ENCODE data around the gene EDAR.

EDAR gene

DNA sequence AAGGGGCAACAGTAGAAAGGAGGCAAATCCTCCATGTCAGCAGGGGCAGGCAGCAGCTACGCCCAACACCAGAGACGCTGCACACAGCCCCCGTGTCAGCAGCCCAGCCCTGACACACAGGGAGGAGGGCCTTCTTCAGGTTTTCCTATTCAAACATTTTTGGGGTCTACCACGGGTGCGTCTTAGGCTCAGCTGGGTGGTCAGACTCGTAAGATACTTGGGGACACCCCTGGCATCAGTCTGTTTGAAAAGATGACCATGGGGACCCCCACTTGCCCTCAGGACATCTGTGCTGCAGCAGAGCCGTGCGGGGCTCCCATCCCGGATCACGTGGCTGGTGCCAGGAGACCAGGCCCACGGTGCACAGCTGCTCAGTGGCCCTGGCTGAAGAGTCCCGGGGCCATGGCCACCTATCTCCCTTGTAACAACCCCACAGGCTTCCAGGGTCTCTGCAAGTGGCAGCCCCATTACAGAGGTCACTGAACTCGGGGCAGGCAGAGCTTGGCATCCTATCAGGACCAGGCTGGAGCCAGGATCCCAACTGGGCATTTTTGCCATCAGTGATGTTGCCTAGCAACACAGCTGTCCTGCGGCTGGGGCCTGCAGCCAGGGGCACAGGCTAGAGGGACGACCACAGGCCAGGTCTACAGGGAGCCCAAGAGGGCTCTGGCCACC, 82.5 kb downstream of the EDAR start:
- DNase-seq, result no peak

DNA sequence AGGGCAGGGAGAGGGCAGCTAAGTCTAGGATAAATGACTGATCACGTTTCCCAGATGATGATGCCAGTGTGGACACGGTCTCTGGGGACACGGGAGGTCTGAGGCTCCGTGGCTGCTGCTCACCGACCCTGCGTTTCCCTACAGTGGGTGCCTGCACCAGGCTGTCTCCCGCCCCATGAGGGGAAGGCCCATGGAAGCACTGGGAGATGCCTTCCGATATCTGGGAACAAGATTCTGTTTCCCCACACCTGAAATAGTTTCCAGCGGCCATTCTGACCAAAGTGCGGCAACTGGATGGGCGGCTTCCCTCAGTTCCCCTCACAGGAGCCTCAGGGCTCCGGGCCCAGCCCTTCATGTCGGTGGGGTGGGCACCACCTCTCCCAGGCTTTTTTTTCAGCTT, 83.1 kb downstream of the EDAR start:
- DNase-seq, result no peak

DNA sequence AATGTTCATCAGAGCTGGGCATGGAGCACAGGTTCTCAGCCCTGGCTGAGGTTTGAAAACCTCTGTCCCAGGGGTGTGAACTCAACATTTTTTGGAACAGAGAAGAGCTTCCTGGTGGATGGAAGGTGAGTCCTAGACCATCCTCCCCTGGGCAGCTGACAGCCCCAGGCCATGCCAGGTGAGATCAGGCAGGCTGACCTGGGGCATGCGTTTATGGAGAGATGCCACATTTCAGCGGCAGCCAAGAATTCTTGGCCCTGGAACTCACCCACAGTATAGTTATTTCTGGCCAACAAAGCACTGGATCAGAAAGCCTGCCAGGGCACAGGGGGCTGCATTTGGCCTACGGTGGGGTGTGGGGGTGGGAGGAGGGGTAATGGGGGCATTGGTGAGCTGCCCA, 83.8 kb downstream of the EDAR start:
- DNase-seq, result no peak

DNA sequence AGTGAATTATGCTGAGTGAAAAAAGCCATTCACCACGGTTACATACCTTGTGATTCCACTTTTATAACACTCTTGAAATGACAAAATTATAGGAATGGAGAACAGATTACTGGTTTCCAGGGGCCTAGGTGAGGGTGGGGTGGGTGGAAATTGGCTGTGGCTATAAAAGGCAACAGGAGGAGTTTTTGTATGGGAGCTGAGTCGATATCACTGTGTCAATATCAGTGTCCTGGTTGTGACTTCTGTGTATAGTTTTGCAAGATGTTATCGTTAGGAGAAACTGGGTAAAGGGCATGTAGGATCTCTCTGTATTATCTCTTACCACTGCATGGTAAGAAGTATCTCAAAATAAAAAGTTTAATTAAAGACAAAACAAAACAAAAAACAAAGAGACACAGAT, 84.3 kb downstream of the EDAR start:
- DNase-seq, result no peak

DNA sequence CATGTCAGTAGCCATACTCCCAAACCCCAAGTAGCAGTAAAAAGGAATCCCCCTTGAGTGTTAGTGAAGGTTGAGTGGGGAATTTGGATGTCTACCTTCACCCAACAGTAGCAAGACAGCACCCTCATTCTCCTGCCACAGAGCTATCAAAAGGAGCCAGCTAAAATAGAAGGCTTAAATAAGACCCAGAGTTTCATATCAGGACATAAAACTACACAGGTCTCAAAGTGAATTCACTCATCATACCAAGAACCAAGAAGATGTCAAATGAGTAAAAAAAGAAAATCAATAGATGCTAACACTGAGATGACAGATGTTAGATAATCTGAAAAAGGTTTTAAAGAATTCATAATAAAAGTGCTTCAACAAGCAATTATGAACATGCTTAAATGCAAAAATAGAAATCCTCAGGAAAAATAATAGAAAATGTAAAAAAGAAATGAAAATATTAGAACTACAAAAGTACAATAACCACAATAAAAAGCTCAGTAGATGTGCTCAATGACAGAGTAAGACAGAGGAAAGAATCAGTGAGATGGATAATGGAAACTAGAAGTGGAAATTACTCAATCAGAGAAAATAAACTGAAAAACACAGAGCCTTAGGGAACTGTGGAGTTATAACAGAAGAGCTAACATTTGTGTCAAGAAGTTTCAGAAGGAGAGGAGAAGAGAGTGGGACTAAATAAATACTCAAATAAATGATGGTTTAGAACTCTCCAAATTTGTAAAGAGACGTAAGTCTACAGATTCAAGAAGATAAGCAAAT, 90.5 kb downstream of the EDAR start:
- no peak for DNase-seq

DNA sequence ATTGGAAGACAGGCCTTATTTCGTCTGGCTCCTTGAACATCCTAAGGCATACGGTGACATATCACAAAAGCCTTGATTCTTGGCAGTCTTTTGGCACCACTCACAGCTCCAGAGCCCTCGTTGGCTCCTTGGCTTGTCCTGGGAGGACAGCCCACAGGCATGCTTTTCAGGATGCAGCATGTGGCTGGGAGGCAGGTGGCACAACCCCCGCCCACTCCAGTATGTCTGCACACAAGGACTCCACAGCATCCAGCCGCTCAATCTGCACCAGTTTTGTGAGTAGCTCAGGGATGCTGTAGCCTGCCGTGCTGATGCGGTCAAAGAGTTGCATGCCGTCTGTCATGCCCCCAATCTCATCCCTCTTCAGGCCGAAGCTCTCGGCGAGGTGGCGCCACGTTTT, 92.3 kb downstream of the EDAR start:
- DNase-seq, result no peak

DNA sequence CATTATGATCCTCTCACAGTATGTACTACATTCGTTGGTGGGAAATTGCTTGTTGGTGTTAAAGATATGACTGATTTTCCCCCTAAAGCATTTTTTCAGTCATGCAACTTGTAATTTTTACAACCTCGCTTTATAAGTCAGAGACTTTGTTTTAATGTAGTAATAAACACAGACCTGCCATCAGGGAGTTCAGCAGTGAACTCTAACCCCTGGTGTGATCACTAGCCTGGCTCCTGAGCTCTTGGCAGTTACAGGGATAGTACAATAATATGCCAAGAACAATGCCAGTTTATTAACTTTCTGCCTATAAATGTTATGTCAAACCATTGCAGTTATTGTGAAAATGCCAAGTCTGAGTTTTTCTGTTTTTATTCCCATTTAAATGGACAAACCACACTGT, 93.8 kb downstream of the EDAR start:
- DNase-seq, result no peak

DNA sequence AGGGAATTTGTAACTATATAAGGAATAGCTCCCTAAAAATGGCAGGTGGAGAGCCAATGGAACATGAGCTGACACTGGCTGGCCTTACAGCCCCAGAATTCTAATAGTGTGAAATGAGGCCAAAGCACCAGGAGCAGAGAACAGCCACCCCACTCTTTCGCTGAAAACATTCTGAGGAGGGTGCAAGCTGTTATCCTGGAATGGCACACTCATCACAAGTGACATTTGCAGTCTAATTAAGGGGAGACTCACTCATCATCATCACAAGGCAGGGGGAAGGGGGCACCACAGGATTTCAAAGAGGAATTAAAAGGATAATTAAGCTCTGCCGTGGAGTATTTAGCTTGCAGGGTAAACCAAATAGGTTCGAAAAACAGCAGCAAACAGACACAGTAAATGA, 94.3 kb downstream of the EDAR start:
- DNase-seq, result no peak

DNA sequence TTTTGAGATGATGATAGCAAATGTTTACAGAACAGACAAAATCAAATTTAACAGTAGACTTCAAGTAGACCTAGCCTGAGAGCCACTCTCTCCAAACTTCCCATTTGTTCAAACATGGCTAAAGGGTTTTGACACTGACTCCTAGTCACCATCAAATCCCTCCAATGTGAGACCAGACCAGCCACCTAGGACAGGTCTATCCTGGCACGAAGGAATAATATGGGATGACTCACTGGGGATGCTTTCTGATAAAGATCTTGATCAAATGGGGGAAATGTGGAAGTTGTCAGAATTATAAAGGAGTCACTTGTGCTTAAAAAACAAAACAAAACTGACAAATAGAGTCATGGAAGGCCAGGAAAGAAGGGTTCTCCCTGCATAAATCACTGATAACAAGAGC, 95.7 kb downstream of the EDAR start:
- no peak for DNase-seq

DNA sequence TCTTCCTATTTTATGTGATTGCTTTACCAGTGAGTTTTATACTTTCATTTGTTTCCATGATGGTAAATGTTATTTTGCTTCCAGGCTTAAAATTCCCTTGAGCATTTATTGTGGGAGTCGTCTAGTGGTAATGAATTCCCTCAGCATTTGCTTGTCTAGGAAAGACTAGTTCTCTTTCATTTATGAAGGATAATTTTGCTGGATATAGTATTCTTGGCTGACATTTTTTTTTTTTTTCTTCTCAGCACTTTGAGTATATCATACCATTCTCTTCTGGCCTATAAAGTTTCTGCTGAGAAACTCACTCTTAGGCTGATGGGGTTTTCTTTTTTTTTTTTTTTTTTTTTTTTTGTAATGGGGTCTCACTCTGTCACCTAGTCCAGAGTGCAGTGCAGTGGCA, 99.1 kb downstream of the EDAR start:
- no peak for DNase-seq

DNA sequence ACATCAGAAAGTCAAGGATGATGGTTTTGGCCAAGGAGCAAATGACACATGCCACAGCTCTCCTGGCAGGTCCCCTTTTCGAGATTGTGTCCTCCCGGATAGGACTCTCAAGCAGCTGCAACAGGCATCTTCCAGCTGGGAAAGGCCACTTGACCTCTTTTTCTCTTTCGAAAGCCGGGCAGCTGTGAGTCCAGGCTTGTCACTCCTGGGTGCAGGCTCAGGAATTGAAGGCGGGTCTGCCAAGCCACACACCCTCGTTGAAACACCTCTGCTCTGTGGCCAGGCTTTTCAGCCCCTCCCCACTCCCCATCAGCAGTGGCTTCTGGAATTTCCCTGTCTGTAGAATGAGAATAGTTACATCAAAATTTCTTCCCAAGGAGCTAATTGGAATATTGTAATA, 104.4 kb downstream of the EDAR start:
- no peak for DNase-seq

DNA sequence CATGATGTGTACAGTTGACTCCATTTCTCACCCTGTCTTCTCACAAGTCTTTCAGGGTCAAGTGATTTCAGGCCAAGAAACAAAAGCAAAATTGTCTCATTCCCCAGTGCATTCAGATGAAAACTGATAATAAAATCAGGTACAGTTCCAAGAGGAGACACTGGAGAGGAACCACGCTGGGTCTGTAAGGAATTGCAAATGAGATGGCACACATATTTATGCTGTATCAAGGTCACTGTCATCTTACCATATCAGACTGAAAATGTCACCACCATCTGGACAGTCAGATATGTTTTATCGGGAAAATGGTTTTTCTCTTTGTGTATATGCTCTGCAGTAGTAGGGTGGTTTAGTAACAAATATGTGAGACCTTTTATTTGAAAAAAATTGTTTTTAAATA, 110.7 kb downstream of the EDAR start:
- no peak for DNase-seq

DNA sequence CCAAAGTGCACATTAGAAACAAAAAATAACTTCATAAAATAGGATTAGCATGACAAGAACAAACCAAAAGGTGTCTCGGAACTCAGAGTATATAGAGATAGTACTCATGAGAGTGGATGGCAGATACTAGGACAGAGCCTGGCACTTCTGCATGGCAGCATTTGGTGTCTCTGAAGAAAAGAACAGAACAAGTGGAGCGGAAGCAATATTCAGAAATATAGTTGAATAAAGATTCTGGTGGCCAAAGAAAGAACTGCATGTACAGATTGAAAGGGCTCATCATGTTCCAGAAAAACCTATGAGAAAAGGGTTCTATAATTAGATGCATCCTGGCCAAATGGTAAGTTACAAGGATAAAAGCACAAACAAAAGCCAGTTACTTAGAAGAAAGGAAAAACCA, 111.5 kb downstream of the EDAR start:
- DNase-seq, result no peak

DNA sequence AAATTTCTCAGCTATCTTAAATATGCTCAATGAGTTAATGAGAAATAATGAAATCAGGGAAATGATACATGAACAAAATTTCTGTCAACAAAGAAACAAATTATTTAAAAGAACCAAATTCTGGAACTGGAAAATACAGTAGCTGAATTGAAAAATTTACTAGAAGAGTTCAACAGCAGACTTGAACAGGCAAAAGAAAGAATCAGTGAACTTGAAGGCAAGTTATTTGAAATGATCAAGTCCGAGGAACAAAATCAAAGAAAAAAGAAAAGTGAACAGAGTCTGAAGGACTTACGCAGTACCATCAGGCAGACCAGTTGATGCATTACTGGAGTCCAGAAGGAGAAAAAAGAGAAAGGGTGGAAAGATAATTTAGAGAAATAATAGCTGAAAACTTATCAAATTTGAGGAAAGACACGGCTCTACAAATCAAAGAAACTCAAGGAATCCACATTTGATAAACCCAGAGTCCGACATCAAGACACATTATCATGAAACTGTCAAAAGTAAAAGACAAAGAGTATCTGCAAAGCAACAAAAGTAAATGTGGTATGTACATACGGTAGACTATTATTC, 118.9 kb downstream of the EDAR start:
- no peak for DNase-seq

DNA sequence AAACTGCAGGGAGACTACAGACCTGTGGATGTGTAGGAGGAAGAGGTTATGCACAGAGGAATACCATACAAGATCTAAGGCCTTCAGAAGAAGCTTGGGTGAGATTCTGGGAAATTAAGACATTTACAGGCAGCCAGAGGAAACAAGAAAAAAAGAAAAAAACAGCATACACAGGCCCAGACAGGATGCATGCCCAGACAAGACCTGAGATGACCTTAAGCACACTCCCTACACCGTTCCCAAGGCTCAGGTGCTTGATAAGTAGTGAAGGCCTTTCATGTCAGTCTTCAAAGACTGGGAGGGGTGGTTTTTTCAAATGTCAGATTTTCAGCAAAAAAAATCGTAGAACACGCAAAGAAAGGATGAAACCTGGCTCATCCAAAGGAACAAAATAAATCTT, 119.5 kb downstream of the EDAR start:
- no peak for DNase-seq

DNA sequence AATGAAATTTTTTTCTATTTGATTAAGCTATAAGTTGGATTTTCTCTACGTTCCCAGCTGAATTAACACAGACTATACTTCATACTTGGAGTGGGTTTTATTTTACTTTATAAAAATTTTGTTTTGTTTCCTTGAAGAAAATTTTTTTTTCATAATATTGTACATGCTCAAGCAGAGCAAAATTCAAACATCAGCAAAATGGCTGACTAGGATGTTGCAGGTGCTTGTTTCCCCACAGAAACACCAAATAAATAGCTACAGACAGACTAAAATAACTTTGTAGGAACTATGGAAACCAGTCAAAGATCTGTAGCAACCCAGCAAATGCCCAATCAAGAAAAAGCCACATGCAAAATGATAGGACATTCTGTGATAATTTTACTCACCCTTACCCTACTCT, 120.1 kb downstream of the EDAR start:
- no peak for DNase-seq

DNA sequence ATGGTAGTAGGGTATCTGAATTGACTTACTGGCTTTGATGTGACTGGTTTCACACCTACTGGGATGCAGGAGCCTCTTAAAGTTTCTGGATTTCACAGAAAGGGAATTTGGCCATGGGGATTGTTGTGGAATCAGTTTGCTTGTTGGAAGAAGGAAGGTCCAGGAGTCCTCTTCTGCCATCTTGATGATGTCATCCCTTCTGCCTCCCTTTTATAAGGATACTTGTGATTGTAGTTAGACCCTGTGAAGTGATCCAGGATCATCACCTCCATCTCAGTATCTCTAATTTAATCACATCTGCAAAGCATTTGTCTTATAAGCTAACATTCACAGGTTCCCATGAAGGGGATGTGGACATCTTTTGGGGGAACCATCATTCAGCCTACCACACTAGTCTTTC, 123.0 kb downstream of the EDAR start:
- DNase-seq, result no peak

DNA sequence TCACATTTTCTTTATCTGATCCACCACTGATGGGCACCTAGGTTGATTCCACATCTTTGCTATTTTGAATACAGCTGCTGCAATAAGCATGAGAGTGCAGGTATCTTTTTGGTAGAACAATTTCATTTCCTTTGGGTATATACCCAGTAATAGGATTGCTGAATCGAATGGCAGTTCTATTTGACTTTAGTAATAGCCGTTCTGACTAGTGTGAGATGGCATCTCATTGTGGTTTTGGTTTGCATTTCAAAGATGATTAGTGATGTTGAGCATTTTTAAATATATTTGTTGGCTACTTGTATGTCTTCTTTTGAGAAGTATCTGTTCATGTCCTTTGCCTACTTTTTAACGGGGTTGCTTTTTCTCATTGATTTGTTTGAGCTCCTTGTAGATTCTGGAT, 130.1 kb downstream of the EDAR start:
- DNase-seq, result no peak

DNA sequence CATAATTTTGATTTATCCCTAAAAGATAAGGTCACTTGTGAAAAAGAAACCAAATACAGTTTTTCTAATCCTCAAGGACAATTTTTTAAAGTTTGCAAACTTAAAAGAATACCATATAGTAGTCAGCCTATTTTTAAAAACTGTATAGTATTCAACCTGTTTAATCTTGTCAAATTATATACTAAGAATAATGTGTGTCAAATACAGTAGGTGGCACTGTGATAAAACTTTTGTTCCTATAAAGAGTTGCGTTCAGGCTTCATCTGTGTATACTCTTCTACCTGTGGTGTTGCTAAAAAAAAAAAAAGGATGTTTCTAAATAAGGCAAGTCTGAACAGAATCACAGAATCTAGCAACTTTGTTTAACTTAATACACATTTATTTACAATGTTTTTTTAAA, 133.8 kb downstream of the EDAR start:
- no peak for DNase-seq

DNA sequence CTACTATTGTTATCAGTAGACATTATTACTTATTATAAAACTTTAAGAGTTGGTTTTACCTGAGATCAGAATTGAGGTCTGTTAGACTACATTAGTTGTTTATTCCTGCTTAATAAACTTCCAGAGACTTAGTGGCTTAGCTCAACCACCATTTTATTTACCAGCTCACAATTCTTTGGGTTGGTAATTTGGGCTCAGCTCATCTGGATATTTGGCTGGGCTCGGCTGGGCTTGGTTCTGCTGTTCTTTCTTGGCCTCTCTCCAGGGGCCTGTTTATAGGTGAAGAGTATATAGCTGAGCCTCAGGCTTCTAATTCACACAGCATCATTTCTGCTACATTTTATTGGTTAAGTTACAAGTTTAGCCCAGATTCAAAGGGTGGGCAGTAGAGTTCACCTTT, 134.5 kb downstream of the EDAR start:
- DNase-seq, result no peak

DNA sequence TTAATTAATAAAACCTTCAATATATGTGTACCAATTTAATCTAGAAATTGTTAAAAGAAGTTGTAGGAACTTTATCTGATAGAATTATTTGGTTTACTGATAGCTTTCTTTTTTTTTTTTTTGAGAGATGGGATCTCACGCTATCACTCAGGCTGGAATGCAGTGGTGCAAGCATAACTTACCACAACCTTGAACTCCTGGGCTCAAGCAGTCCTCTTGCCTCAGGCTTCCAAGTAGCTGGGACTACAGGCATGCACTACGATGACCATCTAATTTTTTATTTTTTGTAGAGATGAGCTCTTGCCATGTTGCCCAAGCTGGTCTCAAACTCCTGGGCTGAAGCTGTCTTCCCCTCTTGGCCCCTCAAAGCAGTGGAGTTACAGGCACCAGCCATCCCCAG, 135.6 kb downstream of the EDAR start:
- DNase-seq, result no peak

DNA sequence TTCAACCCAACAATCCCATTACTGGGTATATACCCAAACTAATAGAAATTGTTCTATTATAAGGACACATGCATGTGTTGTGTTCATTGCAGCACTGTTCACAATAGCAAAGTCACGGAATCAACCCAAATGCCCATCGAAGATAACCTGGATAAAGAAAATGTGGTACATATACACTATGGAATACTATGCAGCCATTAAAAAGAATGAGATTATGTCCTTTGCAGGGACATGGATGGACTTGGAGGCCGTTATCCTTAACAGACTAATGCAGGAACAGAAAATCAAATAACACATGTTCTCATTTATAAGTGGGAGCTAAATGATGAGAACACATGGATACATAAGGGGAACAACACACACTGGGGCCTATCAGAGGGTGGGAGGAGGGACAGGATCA, 136.6 kb downstream of the EDAR start:
- DNase-seq, result no peak

DNA sequence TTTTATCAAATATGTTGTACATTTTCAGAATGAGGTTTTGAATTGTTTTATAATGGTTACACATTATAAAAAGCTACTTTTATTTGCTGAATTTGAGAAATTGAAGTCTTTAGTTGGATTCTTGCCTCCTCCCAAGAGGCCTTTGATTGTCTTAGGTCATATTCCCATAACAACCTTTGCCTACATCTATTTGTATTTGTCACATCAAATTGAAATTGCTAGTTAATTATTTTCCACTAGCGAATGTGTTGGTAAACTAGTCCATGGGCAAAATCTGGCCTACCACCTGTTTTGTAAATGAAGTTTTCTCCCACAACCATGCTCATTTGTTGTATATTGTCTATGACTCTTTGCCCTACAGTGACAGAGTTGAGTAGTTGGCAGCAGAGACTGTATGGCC, 142.0 kb downstream of the EDAR start:
- DNase-seq, result no peak

DNA sequence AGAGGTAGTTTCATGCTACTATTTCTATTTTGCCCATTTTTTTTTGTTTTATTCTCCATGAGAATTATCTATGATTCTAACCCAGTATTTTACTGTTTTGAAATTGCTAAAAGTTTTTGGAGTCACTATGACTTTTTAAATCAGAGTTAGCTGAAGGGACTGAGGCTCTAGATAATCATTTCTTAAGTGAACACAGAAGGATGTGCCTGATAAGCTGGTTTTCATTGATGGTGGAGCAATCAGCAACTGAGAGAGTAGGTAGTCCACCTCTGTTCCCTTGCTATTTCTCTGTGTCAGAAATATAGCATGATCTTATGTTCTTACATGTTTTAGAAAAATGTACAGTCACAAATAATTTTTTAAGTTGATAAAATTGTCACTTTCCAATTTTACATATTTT, 143.1 kb downstream of the EDAR start:
- DNase-seq, result no peak

All from effector CD8-positive, alpha-beta T cell (primary cell).